A549 (cell line): Measurements from ENCODE around the gene THRAP3.

ENCODE experiments used
- CHD2 ChIP-seq: fragments of 150-350 bp; IDR thresholded peaks from 2 replicates; pipeline ENCODE4 v1.6.1; 2014; ENCODE audit warnings: low read length; ENCODE audit not compliant: partially characterized antibody
- CTCF ChIP-seq: fragments of >200 bp; sonication (Bioruptor Twin); formaldehyde crosslinking; IDR thresholded peaks from 3 replicates; pipeline ENCODE4 v1.5.1; 2016
- KDM1A ChIP-seq: fragments of 200-600 bp; sonication (generic); IDR thresholded peaks from 2 replicates; pipeline ENCODE4 v1.6.1; 2016; ENCODE audit warnings: low read depth, mild to moderate bottlenecking
- POLR2A ChIP-seq: IDR thresholded peaks from 2 replicates; pipeline ENCODE4 v1.6.1; 2012; ENCODE audit warnings: mild to moderate bottlenecking, low read length
- SMC3 ChIP-seq: fragments of >200 bp; sonication (Bioruptor Twin); formaldehyde crosslinking; IDR thresholded peaks from 3 replicates; pipeline ENCODE4 v1.6.1; 2018; ENCODE audit warnings: inconsistent platforms

- no peak for TF ChIP-seq SMC3
- TF ChIP-seq POLR2A = no peak
- TF ChIP-seq CTCF = no peak
- TF ChIP-seq KDM1A = no peak
- TF ChIP-seq CHD2 = no peak
Measured at GRCh38 chr1:36304521-36304920, 80.3 kb downstream of the THRAP3 start.
